HCT116 (cell line): Measurements from ENCODE around the gene EEFSEC. TPM values are rescaled to one million over a fixed set of nuclear protein-coding genes. Genes with fewer than 3 reads are reported as not detected.
A peak's percentile ranks its signal among the peaks of the same experiment; 100 is the strongest.

Source experiments
- ATAC-seq: fragments of 200-7000 bp; cut with Tn5 transposase; 2 replicates; pipeline ENCODE4 v1.9.1; 2020; ENCODE audit warnings: mild to moderate bottlenecking, moderate library complexity
- BruUV-seq: library from RNA; stranded (reverse); fragments of 400-500 nt; replicated peaks from 2 replicates; lab custom pipeline; 2021; lab: Mats Ljungman, UMichigan
- CTCF ChIA-PET: fragments of 300-600 bp; sonication (Branson Sonifier 250); formaldehyde crosslinking; loops from one replicate; lab custom pipeline; 2021; ENCODE audit warnings: antibody characterized with exemption; lab: Charles Lee
- POLR2A ChIA-PET: fragments of 300-600, 350-600 bp; sonication (Branson Sonifier 250); formaldehyde crosslinking; loops from one replicate; lab custom pipeline; 2021; ENCODE audit warnings: antibody characterized with exemption; lab: Charles Lee
- RAD21 ChIA-PET, 2 experiments: fragments of 300-600 bp; sonication (Branson Sonifier 250); formaldehyde crosslinking; loops; one replicate each; lab custom pipeline; 2023; ENCODE audit warnings: low total read pairs in 2 of 2; ENCODE audit not compliant: uncharacterized antibody in 2 of 2, unreplicated experiment in 2 of 2, low non-redundant PET in 1 of 2; lab: Charles Lee
- DNase-seq: peaks from one replicate; pipeline ENCODE4 v3.0.0-alpha.2; 2010; ENCODE audit warnings: low read depth, low spot score
- H2AFZ ChIP-seq: fragments of 200-600 bp; shearing (Covaris generic), sonication (generic); 2 replicates; pipeline ENCODE4 v1.6.1; 2017; ENCODE audit warnings: low read depth, mixed run types, mixed read lengths, antibody characterized with exemption, low read length; ENCODE audit not compliant: poor library complexity, severe bottlenecking
- H3K27ac ChIP-seq: 2 replicates; pipeline ENCODE4 v1.5.1; 2012; ENCODE audit warnings: low read depth, low read length
- H3K27me3 ChIP-seq: fragments of 200-600 bp; sonication (generic); 2 replicates; pipeline ENCODE4 v1.6.1; 2016; ENCODE audit warnings: mixed run types, low read length, mixed read lengths; ENCODE audit not compliant: insufficient read depth
- H3K36me3 ChIP-seq, 2 experiments: fragments of 200-500 bp in 1 of 2; fragments of 200-600 bp in 1 of 2; sonication (Bioruptor generic) in 1 of 2; sonication (generic) in 1 of 2; 2 replicates each; pipeline versions ENCODE4 v1.5.1 to v1.6.1; 2014 to 2016; ENCODE audit warnings: low read length in 2 of 2, inconsistent platforms in 1 of 2, mixed read lengths in 1 of 2, mixed run types in 1 of 2; ENCODE audit not compliant: insufficient read depth in 2 of 2, control insufficient read depth in 1 of 2
- H3K4me1 ChIP-seq, 2 experiments: fragments of 200-600 bp in 1 of 2; sonication (generic) in 1 of 2; 2 replicates each; pipeline versions ENCODE4 v1.5.1 to v1.6.1; 2012 to 2017; ENCODE audit warnings: low read length in 2 of 2, inconsistent platforms in 1 of 2, mild to moderate bottlenecking in 1 of 2, mixed read lengths in 1 of 2, mixed run types in 1 of 2, moderate library complexity in 1 of 2; ENCODE audit not compliant: insufficient read depth in 2 of 2, control insufficient read depth in 1 of 2
- H3K4me2 ChIP-seq: fragments of 200-600 bp; sonication (generic); 2 replicates; pipeline ENCODE4 v1.6.1; 2017; ENCODE audit warnings: mixed run types, low read length, mixed read lengths
- H3K4me3 ChIP-seq, 2 experiments: fragments of 200-600 bp in 1 of 2; sonication (generic) in 1 of 2; replicated peaks in 1 of 2; 2 replicates each; pipeline ENCODE4 v1.5.1; 2011 to 2016; ENCODE audit warnings: low read length in 2 of 2, control low read depth in 1 of 2, low read depth in 1 of 2, mild to moderate bottlenecking in 1 of 2, mixed read lengths in 1 of 2, mixed run types in 1 of 2
- H3K79me2 ChIP-seq: fragments of 200-600 bp; sonication (generic); 2 replicates; pipeline ENCODE4 v1.6.1; 2017; ENCODE audit warnings: mild to moderate bottlenecking, mixed run types, low read length, moderate library complexity, mixed read lengths; ENCODE audit not compliant: insufficient read depth
- H3K9ac ChIP-seq: fragments of 200-600 bp; sonication (generic); 2 replicates; pipeline ENCODE4 v1.6.1; 2016; ENCODE audit warnings: low read length, mixed read lengths
- H3K9me2 ChIP-seq: fragments of 200-600 bp; sonication (generic), shearing (Covaris generic); 2 replicates; pipeline ENCODE4 v1.6.1; 2017; ENCODE audit warnings: mixed run types, mild to moderate bottlenecking, moderate library complexity; ENCODE audit not compliant: insufficient read depth
- H3K9me3 ChIP-seq, 2 experiments: fragments of 200-500 bp in 1 of 2; fragments of 200-600 bp in 1 of 2; sonication (Bioruptor generic) in 1 of 2; sonication (generic) in 1 of 2; 2 replicates each; pipeline ENCODE4 v1.6.1; 2014 to 2017; ENCODE audit warnings: low read length in 2 of 2, mixed read lengths in 2 of 2, inconsistent platforms in 1 of 2, low read depth in 1 of 2, mild to moderate bottlenecking in 1 of 2, mixed run types in 1 of 2, moderate library complexity in 1 of 2; ENCODE audit not compliant: control insufficient read depth in 1 of 2, insufficient read depth in 1 of 2
- H4K20me1 ChIP-seq: fragments of 200-600 bp; sonication (generic), shearing (Covaris generic); 2 replicates; pipeline ENCODE4 v1.6.1; 2017; ENCODE audit warnings: mixed run types, mild to moderate bottlenecking, moderate library complexity; ENCODE audit not compliant: insufficient read depth
- ZBTB33 ChIP-seq: IDR thresholded peaks from 2 replicates; pipeline ENCODE4 v1.6.1; 2011; ENCODE audit warnings: mild to moderate bottlenecking, low read length, moderate library complexity; ENCODE audit not compliant: insufficient replicate concordance; ENCODE audit errors: extremely low read depth
- intact Hi-C: fragments of 100-400 bp; cut with micrococcal nuclease; formaldehyde crosslinking; loops from 2 replicates; pipeline ENCODE4 v1.10.0; 2022
- total RNA-seq: library from RNA; stranded (reverse); gene quantifications from one replicate; pipeline ENCODE4 v1.2.1, GENCODE V29; 2021; ENCODE audit not compliant: unreplicated experiment
- TF ChIP-seq, protein P1 (sequence below), 3 experiments: fragments of 200-600 bp in 1 of 3; sonication (generic) in 1 of 3; IDR thresholded peaks in 2 of 3; conservative IDR thresholded peaks in 1 of 3; 2 replicates each; pipeline ENCODE4 v1.5.1; 2012 to 2017; ENCODE audit warnings: low read depth in 2 of 3, low read length in 2 of 3, antibody characterized with exemption in 1 of 3, borderline replicate concordance in 1 of 3, control low read depth in 1 of 3, mild to moderate bottlenecking in 1 of 3, mixed read lengths in 1 of 3, mixed run types in 1 of 3, moderate library complexity in 1 of 3; ENCODE audit not compliant: insufficient read depth in 1 of 3

The EEFSEC gene
- total RNA-seq, 1 experiment from 2014 or later, result 16.1 TPM

DNA sequence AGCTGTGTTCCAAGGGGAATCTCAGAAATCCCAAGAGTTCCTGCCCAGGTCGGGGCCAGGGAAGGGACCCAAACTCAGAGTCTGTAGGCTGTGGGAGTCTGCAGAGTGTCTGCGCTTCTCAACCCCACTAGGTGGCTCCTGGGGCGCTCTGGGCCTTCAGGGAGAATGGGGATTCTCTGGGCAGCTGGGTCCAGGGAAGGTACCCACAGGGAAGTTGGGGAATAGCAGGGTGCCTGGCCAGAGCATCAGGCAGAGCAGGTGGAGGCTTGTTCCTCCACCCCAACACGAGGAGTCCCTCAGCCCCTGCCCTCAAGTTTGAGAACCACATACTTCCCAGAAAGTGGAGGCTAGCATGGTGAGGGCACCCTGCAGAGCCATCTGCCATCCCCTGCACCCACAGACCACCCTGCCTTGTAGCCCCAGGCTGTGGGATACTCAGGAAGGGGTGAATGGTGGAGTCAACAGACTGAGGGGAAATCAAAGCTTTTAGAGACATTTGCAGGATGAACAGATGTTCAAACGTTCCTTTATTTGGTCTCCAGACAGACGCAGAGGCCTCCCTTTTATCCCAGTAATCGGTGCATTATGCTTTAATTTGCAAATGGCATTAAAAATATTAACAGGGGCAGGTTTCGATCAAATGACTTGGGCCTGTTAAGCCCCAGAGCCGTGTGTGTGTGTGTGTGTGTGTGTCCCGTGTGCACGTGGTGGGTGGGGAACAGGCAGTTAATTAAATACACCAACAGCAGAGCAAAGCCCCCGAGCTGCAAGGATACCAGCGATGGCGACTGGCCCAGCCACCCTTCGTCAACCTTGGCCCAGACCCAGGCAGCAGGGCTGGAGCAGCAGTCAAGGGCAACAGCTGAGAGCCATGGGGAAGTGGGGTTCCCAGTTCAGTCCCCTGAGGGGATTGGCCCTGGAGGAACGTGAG is 255.7 kb downstream of the EEFSEC start:
- POLR2A ChIA-PET, result no interaction called here
- RAD21 ChIA-PET, result no interaction called here

More for the DNA sequence above, 255.7 kb downstream of the EEFSEC start:
- Histone ChIP-seq H3K27ac (no peak overlapping the region; the same call in 1 of the 2 replicates), H3K79me2 (no peaks in the 10 kb centered on the region), H2AFZ (no peak overlapping the region), H4K20me1 (no peaks in the 10 kb centered on the region), H3K4me1 (peaks cover 10 to 24% of the 10 kb centered on the region in 2 experiments; a peak in 3 of 4 replicates), H3K27me3 (no peaks in the 10 kb centered on the region), H3K4me2 (no peak overlapping the region), H3K4me3 (no peak overlapping the region), H3K9ac (no peak overlapping the region), H3K9me2 (no peaks in the 10 kb centered on the region), H3K36me3 (no peaks in the 10 kb centered on the region), H3K9me3 (no peaks in the 10 kb centered on the region)
- ATAC-seq, result peak; percentile 81
- BruUV-seq, result no TSS peak
- CTCF ChIA-PET, result interaction anchor here (0.8 kb wide), 1 partner anchor 9 kb away, joined by 3 read pairs; no protein-coding TSS in a partner anchor
- intact Hi-C loops, result no loop called here
- no peak for TF ChIP-seq ZBTB33
- TF ChIP-seq, protein P1, sequence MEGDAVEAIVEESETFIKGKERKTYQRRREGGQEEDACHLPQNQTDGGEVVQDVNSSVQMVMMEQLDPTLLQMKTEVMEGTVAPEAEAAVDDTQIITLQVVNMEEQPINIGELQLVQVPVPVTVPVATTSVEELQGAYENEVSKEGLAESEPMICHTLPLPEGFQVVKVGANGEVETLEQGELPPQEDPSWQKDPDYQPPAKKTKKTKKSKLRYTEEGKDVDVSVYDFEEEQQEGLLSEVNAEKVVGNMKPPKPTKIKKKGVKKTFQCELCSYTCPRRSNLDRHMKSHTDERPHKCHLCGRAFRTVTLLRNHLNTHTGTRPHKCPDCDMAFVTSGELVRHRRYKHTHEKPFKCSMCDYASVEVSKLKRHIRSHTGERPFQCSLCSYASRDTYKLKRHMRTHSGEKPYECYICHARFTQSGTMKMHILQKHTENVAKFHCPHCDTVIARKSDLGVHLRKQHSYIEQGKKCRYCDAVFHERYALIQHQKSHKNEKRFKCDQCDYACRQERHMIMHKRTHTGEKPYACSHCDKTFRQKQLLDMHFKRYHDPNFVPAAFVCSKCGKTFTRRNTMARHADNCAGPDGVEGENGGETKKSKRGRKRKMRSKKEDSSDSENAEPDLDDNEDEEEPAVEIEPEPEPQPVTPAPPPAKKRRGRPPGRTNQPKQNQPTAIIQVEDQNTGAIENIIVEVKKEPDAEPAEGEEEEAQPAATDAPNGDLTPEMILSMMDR (IDR thresholded peaks at IDR 0.05 in 2 of 3, conservative IDR thresholded peaks at IDR 0.05 in 1 of 3; ENCODE audit: borderline replicate concordance in 1 of 3, insufficient read depth in 1 of 3, low read depth in 2 of 3, low read length in 2 of 3), result peak in 2 of 3 experiments; percentile 45 to 55; a peak in 4 of 6 replicates
- DNase-seq, result no peak
